Measurements from ENCODE around the gene SLC24A4. TPM values are rescaled to one million over a fixed set of nuclear protein-coding genes. Genes with fewer than 3 reads are reported as not detected.

The SLC24A4 gene
- total RNA-seq, 1 donor from 2014 or later, result 1.1 TPM

DNA sequence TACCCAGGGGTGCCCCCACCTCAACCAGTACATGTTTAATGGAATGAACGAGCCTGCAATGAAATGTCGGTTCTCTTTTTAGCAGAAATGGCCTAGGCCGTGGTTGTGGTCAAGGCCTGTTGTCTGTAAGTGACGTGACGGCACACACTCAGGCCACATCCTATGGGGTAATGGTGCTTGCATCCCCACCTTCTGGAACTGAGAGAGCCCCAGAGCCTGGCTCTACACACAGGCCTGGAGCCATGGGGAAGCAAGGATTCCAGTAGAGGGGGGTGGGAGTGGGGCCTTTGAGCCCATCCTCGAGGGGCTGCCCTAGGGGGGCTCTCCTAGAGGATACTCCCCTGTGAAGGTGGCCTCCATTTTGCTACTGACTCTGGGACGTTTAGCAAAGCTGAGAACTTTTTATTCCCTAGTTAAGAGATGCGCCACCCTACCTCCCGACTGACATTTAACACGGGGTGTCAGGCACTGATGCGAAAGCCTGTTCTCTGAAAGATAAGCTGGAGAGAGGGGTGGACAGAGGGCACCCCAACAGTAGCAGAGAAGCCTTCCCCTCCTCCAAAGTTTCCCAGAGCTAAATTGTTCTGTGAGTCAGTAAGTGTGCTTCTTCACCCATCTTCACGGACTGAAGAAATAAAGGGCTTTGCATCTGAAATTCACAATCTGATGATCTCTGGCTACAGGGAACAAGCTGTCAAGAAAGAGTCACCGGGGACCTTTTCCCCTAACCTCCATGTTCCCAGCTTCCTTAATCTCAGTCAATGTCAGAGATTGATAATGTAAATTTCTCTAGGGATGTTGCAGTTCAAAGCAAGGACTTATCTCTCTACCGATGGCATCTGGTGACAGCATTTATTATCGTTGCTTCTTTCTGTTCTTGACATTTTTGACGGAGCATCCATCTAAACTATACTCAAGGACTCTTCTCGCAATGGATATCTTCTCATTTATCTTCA lies 197.4 kb downstream of the SLC24A4 start:
- H3K9me3 Mint-ChIP-seq (ENCODE audit: unreplicated experiment), result no peaks in the 10 kb centered on the region

GRCh38 chr14:92521058-92521415 lies 198.1 kb downstream of the SLC24A4 start:
- Mint-ChIP-seq H3K4me3 (ENCODE audit: unreplicated experiment) (no peak overlapping the region), H3K36me3 (ENCODE audit: low read depth, unreplicated experiment) (peaks cover 11% of the 10 kb centered on the region), H3K9me3 (ENCODE audit: unreplicated experiment) (no peaks in the 10 kb centered on the region), H3K27me3 (ENCODE audit: unreplicated experiment) (peaks cover 5% of the 10 kb centered on the region), H3K27ac (ENCODE audit: unreplicated experiment) (no peak overlapping the region), H3K4me1 (ENCODE audit: unreplicated experiment) (peaks cover 4% of the 10 kb centered on the region)
- TF ChIP-seq CTCF (IDR thresholded peaks at IDR 0.05; ENCODE audit: unreplicated experiment), result no peak
- DNase-seq (ENCODE audit: low spot score), result no peak

More for the DNA sequence above, 197.4 kb downstream of the SLC24A4 start:
- no peak overlapping the region for H3K27ac Mint-ChIP-seq (ENCODE audit: unreplicated experiment)
- no peak for DNase-seq (ENCODE audit: low spot score)
- TF ChIP-seq CTCF (IDR thresholded peaks at IDR 0.05; ENCODE audit: unreplicated experiment), result no peak
- H3K4me1 Mint-ChIP-seq (ENCODE audit: unreplicated experiment), result peaks cover 4% of the 10 kb centered on the region
- H3K4me3 Mint-ChIP-seq (ENCODE audit: unreplicated experiment), result no peak overlapping the region
- peaks cover 11% of the 10 kb centered on the region for H3K36me3 Mint-ChIP-seq (ENCODE audit: low read depth, unreplicated experiment)
- peaks cover 5% of the 10 kb centered on the region for H3K27me3 Mint-ChIP-seq (ENCODE audit: unreplicated experiment)

- H3K36me3 Mint-ChIP-seq (ENCODE audit: low read depth, unreplicated experiment), result peaks cover 5% of the 10 kb centered on the region
- H3K27ac Mint-ChIP-seq (ENCODE audit: unreplicated experiment), result no peak overlapping the region
- no peak overlapping the region for H3K4me3 Mint-ChIP-seq (ENCODE audit: unreplicated experiment)
- no peak for TF ChIP-seq CTCF (IDR thresholded peaks at IDR 0.05; ENCODE audit: unreplicated experiment)
- no peaks in the 10 kb centered on the region for H3K9me3 Mint-ChIP-seq (ENCODE audit: unreplicated experiment)
- H3K27me3 Mint-ChIP-seq (ENCODE audit: unreplicated experiment), result peaks cover 9% of the 10 kb centered on the region
- DNase-seq (ENCODE audit: low spot score), result no peak
- H3K4me1 Mint-ChIP-seq (ENCODE audit: unreplicated experiment), result no peaks in the 10 kb centered on the region
These were observed 200.8 kb downstream of the SLC24A4 start for GRCh38 chr14:92523752-92524151.

- Mint-ChIP-seq H3K4me3 (ENCODE audit: unreplicated experiment) (no peak overlapping the region), H3K27me3 (ENCODE audit: unreplicated experiment) (peaks cover 9% of the 10 kb centered on the region), H3K36me3 (ENCODE audit: low read depth, unreplicated experiment) (peaks cover 5% of the 10 kb centered on the region), H3K9me3 (ENCODE audit: unreplicated experiment) (no peaks in the 10 kb centered on the region), H3K27ac (ENCODE audit: unreplicated experiment) (no peak overlapping the region), H3K4me1 (ENCODE audit: unreplicated experiment) (no peaks in the 10 kb centered on the region)
- no peak for TF ChIP-seq CTCF (IDR thresholded peaks at IDR 0.05; ENCODE audit: unreplicated experiment)
- no peak for DNase-seq (ENCODE audit: low spot score)
These were observed 201.7 kb downstream of the SLC24A4 start for GRCh38 chr14:92524602-92525185.

All from endothelial cell (in vitro differentiated cells).